ENCODE data around the gene CLASP1. TPM values are rescaled to one million over a fixed set of nuclear protein-coding genes. Genes with fewer than 3 reads are reported as not detected.
"Not testable (repeated sequence)": the region's sequence is repeated elsewhere in the genome, so short reads cannot be mapped to it uniquely, and the experiment has no call there.

CLASP1 gene
- total RNA-seq, 1 experiment from 2014 or later: 46.1 TPM

DNA sequence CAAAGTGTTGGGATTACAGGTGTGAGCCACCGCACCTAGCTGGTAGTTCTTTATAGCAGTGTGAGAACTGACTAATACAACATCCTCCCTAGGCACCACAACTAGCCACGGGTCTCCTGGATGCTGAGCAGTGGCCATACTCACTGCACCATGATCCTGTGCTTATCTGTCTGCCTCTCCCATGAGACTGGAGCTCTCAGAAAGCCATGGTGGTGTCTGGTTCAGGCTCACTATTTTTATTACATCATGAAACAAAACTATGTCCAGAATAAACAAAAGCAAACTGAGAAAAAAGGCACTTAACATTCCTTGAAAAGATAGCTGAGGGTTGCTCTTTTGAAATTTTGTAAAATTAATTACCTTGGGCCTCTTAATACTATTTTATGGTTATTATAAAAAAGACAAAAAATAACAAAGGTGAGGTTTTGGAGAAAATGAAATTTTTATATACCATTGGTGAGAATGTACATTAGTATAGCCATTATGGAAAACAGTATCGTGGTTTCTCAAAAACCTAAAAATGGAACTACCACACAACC lies 273.6 kb downstream of the CLASP1 start:
- Mint-ChIP-seq H3K27ac (ENCODE audit: unreplicated experiment) (no peak overlapping the region), H3K27me3 (ENCODE audit: insufficient read depth, unreplicated experiment) (no peaks in the 10 kb centered on the region), H3K36me3 (ENCODE audit: insufficient read depth, unreplicated experiment) (peaks cover 54% of the 10 kb centered on the region), H3K4me1 (ENCODE audit: low read depth, unreplicated experiment) (no peaks in the 10 kb centered on the region), H3K9me3 (ENCODE audit: unreplicated experiment) (no peaks in the 10 kb centered on the region), H3K4me3 (ENCODE audit: unreplicated experiment) (no peak overlapping the region)
- CTCF ChIA-PET: interaction anchor here (0.6 to 0.7 kb wide), 2 partner anchors 20 to 99 kb away, joined by 3 to 4 read pairs; no protein-coding TSS in a partner anchor
- no peaks in the 10 kb centered on the region for H3K4me1 ChIP-seq
- H3K4me3 ChIP-seq (ENCODE audit: low read depth, low read length): no peak overlapping the region
- no peaks in the 10 kb centered on the region for H3K27me3 ChIP-seq (replicated peaks; ENCODE audit: control insufficient read depth, insufficient read depth, low read length)
- peaks cover 4% of the 10 kb centered on the region for H3K36me3 ChIP-seq (ENCODE audit: control insufficient read depth, insufficient read depth, low read length)
- BruUV-seq (replicated peaks): no TSS peak
- no peaks in the 10 kb centered on the region for H3K9me3 ChIP-seq
- no peak for DNase-seq
- TF ChIP-seq, protein P1, sequence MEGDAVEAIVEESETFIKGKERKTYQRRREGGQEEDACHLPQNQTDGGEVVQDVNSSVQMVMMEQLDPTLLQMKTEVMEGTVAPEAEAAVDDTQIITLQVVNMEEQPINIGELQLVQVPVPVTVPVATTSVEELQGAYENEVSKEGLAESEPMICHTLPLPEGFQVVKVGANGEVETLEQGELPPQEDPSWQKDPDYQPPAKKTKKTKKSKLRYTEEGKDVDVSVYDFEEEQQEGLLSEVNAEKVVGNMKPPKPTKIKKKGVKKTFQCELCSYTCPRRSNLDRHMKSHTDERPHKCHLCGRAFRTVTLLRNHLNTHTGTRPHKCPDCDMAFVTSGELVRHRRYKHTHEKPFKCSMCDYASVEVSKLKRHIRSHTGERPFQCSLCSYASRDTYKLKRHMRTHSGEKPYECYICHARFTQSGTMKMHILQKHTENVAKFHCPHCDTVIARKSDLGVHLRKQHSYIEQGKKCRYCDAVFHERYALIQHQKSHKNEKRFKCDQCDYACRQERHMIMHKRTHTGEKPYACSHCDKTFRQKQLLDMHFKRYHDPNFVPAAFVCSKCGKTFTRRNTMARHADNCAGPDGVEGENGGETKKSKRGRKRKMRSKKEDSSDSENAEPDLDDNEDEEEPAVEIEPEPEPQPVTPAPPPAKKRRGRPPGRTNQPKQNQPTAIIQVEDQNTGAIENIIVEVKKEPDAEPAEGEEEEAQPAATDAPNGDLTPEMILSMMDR (IDR thresholded peaks at IDR 0.05; ENCODE audit: insufficient read depth in 1 of 2, low read depth in 1 of 2, low read length in 1 of 2, severe bottlenecking in 1 of 2, unreplicated experiment in 1 of 2): no peak
- intact Hi-C loops (cut with micrococcal nuclease; ENCODE audit: unreplicated experiment): no loop called here
- POLR2A ChIA-PET: no interaction called here

DNA sequence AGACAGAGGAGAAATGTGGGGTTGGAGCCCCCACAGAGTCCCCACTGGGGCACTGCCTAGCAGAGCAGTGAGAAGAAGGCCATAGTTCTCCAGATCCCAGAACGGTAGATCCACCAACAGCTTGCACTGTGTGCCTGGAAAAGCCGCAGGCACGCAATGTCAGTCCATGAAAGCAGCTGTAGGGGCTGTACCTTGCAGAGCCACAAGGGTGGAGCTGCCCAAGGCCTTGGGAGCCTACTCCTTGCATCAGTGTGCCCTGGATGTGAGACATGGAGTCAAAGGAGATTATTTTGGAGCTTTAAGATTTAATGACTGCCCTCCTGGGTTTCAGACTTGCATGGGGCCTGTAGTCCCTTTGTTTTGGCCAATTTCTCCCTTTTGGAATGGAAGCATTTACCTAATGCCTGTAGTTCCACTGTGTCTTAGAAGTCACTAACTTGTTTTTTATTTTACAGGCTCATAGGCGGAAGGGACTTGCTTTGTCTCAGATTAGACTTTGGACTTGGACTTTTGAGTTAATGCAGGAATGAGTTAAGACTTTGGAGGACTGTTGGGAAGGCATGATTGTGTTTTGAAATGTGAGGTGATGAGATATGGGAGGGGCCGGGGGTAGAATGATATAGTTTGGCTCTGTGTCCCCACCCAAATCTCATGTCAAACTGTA lies 274.7 kb downstream of the CLASP1 start:
- H3K27ac Mint-ChIP-seq (ENCODE audit: unreplicated experiment); H3K9me3 Mint-ChIP-seq (ENCODE audit: unreplicated experiment); POLR2A ChIA-PET; H3K36me3 ChIP-seq (ENCODE audit: control insufficient read depth, insufficient read depth, low read length); H3K27me3 Mint-ChIP-seq (ENCODE audit: insufficient read depth, unreplicated experiment); H3K4me3 ChIP-seq (ENCODE audit: low read depth, low read length); H3K9me3 ChIP-seq; DNase-seq; intact Hi-C loops (cut with micrococcal nuclease; ENCODE audit: unreplicated experiment); H3K27me3 ChIP-seq (replicated peaks; ENCODE audit: control insufficient read depth, insufficient read depth, low read length); H3K4me1 Mint-ChIP-seq (ENCODE audit: low read depth, unreplicated experiment); H3K4me1 ChIP-seq; BruUV-seq (replicated peaks); CTCF ChIA-PET; H3K4me3 Mint-ChIP-seq (ENCODE audit: unreplicated experiment): not testable (repeated sequence)
- peaks cover 63% of the 10 kb centered on the region for H3K36me3 Mint-ChIP-seq (ENCODE audit: insufficient read depth, unreplicated experiment)

DNA sequence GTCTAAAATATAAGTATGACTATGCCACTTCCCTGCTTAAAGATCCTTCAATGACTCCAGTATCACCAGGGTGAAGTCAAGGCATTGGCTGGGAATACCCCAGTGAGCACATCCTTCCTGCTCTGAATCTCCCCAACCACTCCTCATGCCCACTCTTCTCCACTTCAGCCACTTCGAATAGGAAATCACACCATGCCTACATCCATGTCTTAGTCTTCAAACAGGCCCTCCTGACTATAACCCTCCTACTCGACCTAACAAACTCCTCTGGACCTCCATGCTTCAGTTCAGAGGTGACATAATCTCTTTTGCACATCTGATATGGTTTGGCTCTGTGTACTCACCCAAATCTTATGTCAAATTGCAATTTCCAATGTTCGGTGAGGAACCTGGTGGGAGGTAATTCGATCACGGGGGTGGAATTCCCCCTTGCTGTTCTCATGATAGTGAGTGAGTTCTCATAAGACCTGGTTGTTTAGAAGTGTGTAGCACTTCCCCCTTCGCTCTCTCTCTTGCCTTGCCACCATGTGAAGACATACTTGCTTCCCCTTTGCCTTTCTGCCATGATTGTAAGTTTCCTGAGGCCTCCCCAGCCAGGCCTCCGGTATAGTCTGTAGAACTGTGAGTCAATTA lies 276.4 kb downstream of the CLASP1 start:
- no peaks in the 10 kb centered on the region for H3K4me1 ChIP-seq
- no TSS peak for BruUV-seq (replicated peaks)
- H3K9me3 Mint-ChIP-seq (ENCODE audit: unreplicated experiment): no peaks in the 10 kb centered on the region
- H3K9me3 ChIP-seq: no peaks in the 10 kb centered on the region
- POLR2A ChIA-PET: no interaction called here
- H3K36me3 Mint-ChIP-seq (ENCODE audit: insufficient read depth, unreplicated experiment): peaks cover 55% of the 10 kb centered on the region
- H3K27me3 ChIP-seq (replicated peaks; ENCODE audit: control insufficient read depth, insufficient read depth, low read length): no peaks in the 10 kb centered on the region
- CTCF ChIA-PET: no interaction called here
- no peak overlapping the region for H3K4me3 Mint-ChIP-seq (ENCODE audit: unreplicated experiment)
- H3K4me3 ChIP-seq (ENCODE audit: low read depth, low read length): no peak overlapping the region
- DNase-seq: no peak
- TF ChIP-seq, protein P1 (IDR thresholded peaks at IDR 0.05; ENCODE audit: insufficient read depth in 1 of 2, low read depth in 1 of 2, low read length in 1 of 2, severe bottlenecking in 1 of 2, unreplicated experiment in 1 of 2): no peak
- peaks cover 4% of the 10 kb centered on the region for H3K36me3 ChIP-seq (ENCODE audit: control insufficient read depth, insufficient read depth, low read length)
- H3K4me1 Mint-ChIP-seq (ENCODE audit: low read depth, unreplicated experiment): no peaks in the 10 kb centered on the region
- H3K27ac Mint-ChIP-seq (ENCODE audit: unreplicated experiment): no peak overlapping the region
- no peaks in the 10 kb centered on the region for H3K27me3 Mint-ChIP-seq (ENCODE audit: insufficient read depth, unreplicated experiment)
- intact Hi-C loops (cut with micrococcal nuclease; ENCODE audit: unreplicated experiment): no loop called here
